Metanephros (tissue), 2 donors: ENCODE data around the gene CHADL. TPM values are rescaled to one million over a fixed set of nuclear protein-coding genes. Genes with fewer than 3 reads are reported as not detected.

Source experiments
- small RNA-seq: library from RNA; depleted of rRNA; stranded (forward); fragments of <200 nt; gene quantifications from one replicate; pipeline ENCODE3, GENCODE V24; 2014; ENCODE audit warnings: low replicate concordance
- total RNA-seq: library from RNA; depleted of rRNA; stranded (reverse); fragments of >200 nt; gene quantifications from one replicate; pipeline ENCODE4 v1.2.3, GENCODE V29; 2014

CHADL gene
- total RNA-seq: 5.1 TPM

GRCh38 chr22:41240377-41241132 lies at the start of gene CHADL:
TSS of gene CHADL (minus strand) at chr22:41240931. CDS start at chr22:41240881, 50 bp downstream.

GRCh38 chr22:41285820-41286638 lies 45.3 kb upstream of the CHADL start, which contains the start of gene RANGAP1:
TSS of gene RANGAP1 (minus strand) at chr22:41286187. CDS start at chr22:41281044, 5,143 bp downstream.

GRCh38 chr22:41204992-41205900 lies 35.5 kb downstream of the CHADL start, which contains the start of gene L3MBTL2:
TSS of gene L3MBTL2 (plus strand) at chr22:41205312. CDS start at chr22:41205363, 51 bp downstream.

Small RNA genes lying within 50 kb of the gene (small RNA-seq; reads per million reads assigned to genes)
- gene MIR6889: not detected

Other genes starting within 250 kb of the CHADL start
- 157 TPM for gene EP300, start 148.3 kb downstream of the CHADL start, total RNA-seq
- gene L3MBTL2, start 35.6 kb downstream of the CHADL start, total RNA-seq: 22.2 TPM
- 34.8 TPM for gene RANGAP1, start 45.3 kb upstream of the CHADL start, total RNA-seq
- 68.1 TPM for gene ZC3H7B, start 60.6 kb upstream of the CHADL start, total RNA-seq
- gene TEF, start 141.0 kb upstream of the CHADL start, total RNA-seq: 15.5 TPM
- 41.9 TPM for gene TOB2, start 205.9 kb upstream of the CHADL start, total RNA-seq
- 32.8 TPM for gene PHF5A, start 227.8 kb upstream of the CHADL start, total RNA-seq
- gene ACO2, start 228.2 kb upstream of the CHADL start, total RNA-seq: 138 TPM